DMS 273 (cell line): ENCODE measurements around the gene ORAI1.

Experiments
- DNase-seq: peaks from one replicate; lab custom pipeline; 2025; ENCODE audit not compliant: unreplicated experiment; lab: John Stamatoyannopoulos, UW

Gene ORAI1

GRCh38 chr12:121689430-121689829 is 63.1 kb downstream of the ORAI1 start:
- DNase-seq: no peak
